Uterus (tissue), 4 donors: ENCODE measurements around the gene SFR1. TPM values are rescaled to one million over a fixed set of nuclear protein-coding genes. Genes with fewer than 3 reads are reported as not detected.

ENCODE experiments used
- DNase-seq, 2 donors: peaks; one replicate each; pipeline ENCODE4 v3.0.0-alpha.2; 2019 to 2020
- H3K27ac ChIP-seq, 2 donors: fragments of 200-600 bp; sonication (generic); 1 replicate in 1 of 2; 2 replicates in 1 of 2; pipeline ENCODE4 v1.5.1; 2016 to 2018
- H3K27me3 ChIP-seq, 2 donors: fragments of 200-600 bp; sonication (generic); one replicate each; pipeline ENCODE4 v1.5.1; 2018 to 2019; ENCODE audit warnings: control low read depth in 1 of 2
- H3K36me3 ChIP-seq, 2 donors: fragments of 200-600 bp; sonication (generic); one replicate each; pipeline ENCODE4 v1.5.1; 2019; ENCODE audit warnings: control low read depth in 1 of 2
- H3K4me1 ChIP-seq, 2 donors: fragments of 200-600 bp; sonication (generic); one replicate each; pipeline ENCODE4 v1.5.1; 2018 to 2019; ENCODE audit warnings: control low read depth in 1 of 2
- H3K4me3 ChIP-seq, 2 donors: fragments of 200-600 bp; sonication (generic); 1 replicate in 1 of 2; 2 replicates in 1 of 2; pipeline ENCODE4 v1.5.1; 2018 to 2019; ENCODE audit warnings: mild to moderate bottlenecking in 1 of 2
- H3K9me3 ChIP-seq, 2 donors: fragments of 200-600 bp; sonication (generic); one replicate each; pipeline ENCODE4 v1.5.1; 2019; ENCODE audit warnings: control low read depth in 1 of 2
- POLR2A ChIP-seq, 2 donors: fragments of 450-650 bp; IDR thresholded peaks; one replicate each; pipeline ENCODE4 v1.6.1; 2016; ENCODE audit warnings: antibody characterized with exemption in 2 of 2, mild to moderate bottlenecking in 1 of 2, moderate library complexity in 1 of 2
- intact Hi-C: fragments of 100-400 bp; cut with DNase I; formaldehyde crosslinking; loops from one replicate; pipeline ENCODE4 v1.15.1; 2023; ENCODE audit warnings: low total_unique reads
- total RNA-seq, 4 donors: library from RNA; depleted of rRNA in 3 of 4; stranded (reverse); fragments of >200 nt in 3 of 4; gene quantifications; one replicate each; pipeline versions ENCODE4 v1.1.0 to v1.2.4, GENCODE V29; 2014 to 2023
- TF ChIP-seq, protein P1 (sequence below), 4 experiments: fragments of 200-600 bp in 2 of 4; fragments of 450-650 bp in 2 of 4; sonication (generic) in 2 of 4; IDR thresholded peaks; one replicate each; pipeline ENCODE4 v1.5.1; 2016 to 2019; ENCODE audit warnings: antibody characterized with exemption in 4 of 4, mild to moderate bottlenecking in 2 of 4, moderate library complexity in 1 of 4
- donor health status: DM: yes; HTN: yes; CAD: no.

The SFR1 gene
- total RNA-seq, 4 donors from 2014 or later: 4.1 to 12.8 (median 10.5) TPM

- DNase-seq: no peak
- Histone ChIP-seq H3K4me1 (no peaks in the 10 kb centered on the region), H3K27me3 (no peaks in the 10 kb centered on the region), H3K27ac (no peak overlapping the region), H3K4me3 (no peak overlapping the region), H3K9me3 (no peaks in the 10 kb centered on the region), H3K36me3 (no peaks in the 10 kb centered on the region)
- intact Hi-C loops: no loop called here
- TF ChIP-seq, protein P1, sequence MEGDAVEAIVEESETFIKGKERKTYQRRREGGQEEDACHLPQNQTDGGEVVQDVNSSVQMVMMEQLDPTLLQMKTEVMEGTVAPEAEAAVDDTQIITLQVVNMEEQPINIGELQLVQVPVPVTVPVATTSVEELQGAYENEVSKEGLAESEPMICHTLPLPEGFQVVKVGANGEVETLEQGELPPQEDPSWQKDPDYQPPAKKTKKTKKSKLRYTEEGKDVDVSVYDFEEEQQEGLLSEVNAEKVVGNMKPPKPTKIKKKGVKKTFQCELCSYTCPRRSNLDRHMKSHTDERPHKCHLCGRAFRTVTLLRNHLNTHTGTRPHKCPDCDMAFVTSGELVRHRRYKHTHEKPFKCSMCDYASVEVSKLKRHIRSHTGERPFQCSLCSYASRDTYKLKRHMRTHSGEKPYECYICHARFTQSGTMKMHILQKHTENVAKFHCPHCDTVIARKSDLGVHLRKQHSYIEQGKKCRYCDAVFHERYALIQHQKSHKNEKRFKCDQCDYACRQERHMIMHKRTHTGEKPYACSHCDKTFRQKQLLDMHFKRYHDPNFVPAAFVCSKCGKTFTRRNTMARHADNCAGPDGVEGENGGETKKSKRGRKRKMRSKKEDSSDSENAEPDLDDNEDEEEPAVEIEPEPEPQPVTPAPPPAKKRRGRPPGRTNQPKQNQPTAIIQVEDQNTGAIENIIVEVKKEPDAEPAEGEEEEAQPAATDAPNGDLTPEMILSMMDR (IDR thresholded peaks at IDR 0.05): no peak
- no peak for TF ChIP-seq POLR2A (IDR thresholded peaks at IDR 0.05)
These were observed 23.5 kb upstream of the SFR1 start for GRCh38 chr10:104098358-104098925.

- intact Hi-C loops: no loop called here
- DNase-seq: no peak
- TF ChIP-seq, protein P1 (IDR thresholded peaks at IDR 0.05): no peak
- no peak for TF ChIP-seq POLR2A (IDR thresholded peaks at IDR 0.05)
- no peak overlapping the region for H3K27ac ChIP-seq
- H3K4me1 ChIP-seq: no peaks in the 10 kb centered on the region
- no peaks in the 10 kb centered on the region for H3K9me3 ChIP-seq
- no peaks in the 10 kb centered on the region for H3K27me3 ChIP-seq
- no peaks in the 10 kb centered on the region for H3K36me3 ChIP-seq
- H3K4me3 ChIP-seq: no peak overlapping the region
These were observed 22.7 kb upstream of the SFR1 start for GRCh38 chr10:104099269-104099668.

DNA sequence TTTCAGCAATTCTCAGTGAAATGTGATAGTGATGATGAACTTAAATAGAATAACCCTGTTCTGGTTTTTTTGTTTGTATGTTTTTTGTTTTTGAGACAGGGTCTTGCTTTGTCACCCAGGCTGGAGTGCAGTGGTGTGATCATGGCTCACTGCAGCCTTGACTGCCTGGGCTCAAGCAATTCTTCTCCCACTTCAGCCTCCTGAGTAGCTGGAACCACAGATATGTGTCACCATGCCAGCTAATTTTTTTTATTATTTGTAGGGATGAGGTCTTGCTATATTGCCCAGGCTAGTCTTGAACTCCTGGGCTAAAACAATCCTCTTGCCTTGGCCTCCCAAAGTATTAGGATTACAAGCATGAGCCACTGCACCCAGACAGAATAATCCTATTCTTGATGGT, 22.0 kb upstream of the SFR1 start:
- H3K9me3 ChIP-seq: no peaks in the 10 kb centered on the region
- no peaks in the 10 kb centered on the region for H3K4me1 ChIP-seq
- H3K27me3 ChIP-seq: no peaks in the 10 kb centered on the region
- H3K36me3 ChIP-seq: no peaks in the 10 kb centered on the region
- intact Hi-C loops: no loop called here
- no peak overlapping the region for H3K4me3 ChIP-seq
- TF ChIP-seq POLR2A (IDR thresholded peaks at IDR 0.05): no peak
- TF ChIP-seq, protein P1 (IDR thresholded peaks at IDR 0.05): no peak
- no peak overlapping the region for H3K27ac ChIP-seq
- DNase-seq: no peak

DNA sequence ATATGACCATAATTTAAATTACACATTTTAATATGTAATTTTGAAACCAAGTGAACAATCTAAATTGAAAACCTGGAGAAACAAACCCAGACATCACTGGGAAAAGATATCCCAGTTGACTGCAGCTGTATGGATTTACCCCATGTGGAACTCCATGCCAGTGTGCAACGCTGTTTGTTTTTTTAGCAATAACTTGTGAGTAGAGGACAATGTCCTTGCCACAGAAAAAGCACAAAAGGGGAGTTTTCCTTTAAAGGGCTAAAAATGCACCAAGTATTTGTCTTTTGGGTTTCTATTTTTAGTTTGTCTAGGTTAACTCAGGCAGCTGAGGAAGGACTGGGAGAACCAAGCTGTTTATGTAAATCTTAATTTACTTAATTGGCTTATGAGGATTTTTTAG, 21.2 kb upstream of the SFR1 start:
- Histone ChIP-seq H3K9me3 (no peaks in the 10 kb centered on the region), H3K4me3 (no peak overlapping the region), H3K4me1 (no peaks in the 10 kb centered on the region), H3K27ac (no peak overlapping the region), H3K27me3 (no peaks in the 10 kb centered on the region), H3K36me3 (no peaks in the 10 kb centered on the region)
- intact Hi-C loops: no loop called here
- TF ChIP-seq, protein P1 (IDR thresholded peaks at IDR 0.05): no peak
- no peak for TF ChIP-seq POLR2A (IDR thresholded peaks at IDR 0.05)
- no peak for DNase-seq

GRCh38 chr10:104101902-104102301, 20.1 kb upstream of the SFR1 start:
- Histone ChIP-seq H3K4me3 (no peak overlapping the region), H3K4me1 (no peaks in the 10 kb centered on the region), H3K9me3 (no peaks in the 10 kb centered on the region), H3K27me3 (no peaks in the 10 kb centered on the region), H3K27ac (no peak overlapping the region), H3K36me3 (no peaks in the 10 kb centered on the region)
- intact Hi-C loops: no loop called here
- TF ChIP-seq, protein P1 (IDR thresholded peaks at IDR 0.05): no peak
- TF ChIP-seq POLR2A (IDR thresholded peaks at IDR 0.05): no peak
- DNase-seq: no peak
